ENCODE measurements around the gene ZNF536.

- TF ChIP-seq CTCF (IDR thresholded peaks at IDR 0.05) = no peak
- no peak for TF ChIP-seq POLR2A (IDR thresholded peaks at IDR 0.05)
These were observed 18.9 kb downstream of the ZNF536 start for GRCh38 chr19:30391052-30391451.
